HepG2 (cell line): ENCODE measurements around the gene SMIM28. TPM values are rescaled to one million over a fixed set of nuclear protein-coding genes. Genes with fewer than 3 reads are reported as not detected.

Experiments used
- ATAC-seq: fragments of 200-7000 bp; cut with Tn5 transposase; 3 replicates; pipeline ENCODE4 v1.9.1; 2020; ENCODE audit warnings: mild to moderate bottlenecking, moderate library complexity
- BruUV-seq: library from RNA; stranded (reverse); fragments of 400-500 nt; replicated peaks from 2 replicates; lab custom pipeline; 2021; lab: Mats Ljungman, UMichigan
- CTCF ChIA-PET: fragments of 300-600 bp; formaldehyde crosslinking; extraction: SDS; loops from one replicate; lab custom pipeline; 2021; ENCODE audit warnings: low total read pairs, inconsistent platforms, low intra/inter-chr PET ratio; lab: Yijun Ruan, JAX
- POLR2A ChIA-PET: fragments of 350-600 bp; sonication (Branson Sonifier 250); formaldehyde crosslinking; loops from one replicate; lab custom pipeline; 2020; ENCODE audit warnings: antibody characterized with exemption, inconsistent platforms; lab: Yijun Ruan, JAX
- DNase-seq: peaks from one replicate; pipeline ENCODE4 v3.0.0-alpha.2; 2015; ENCODE audit warnings: low spot score
- FAIRE-seq: peaks from 3 replicates; lab custom pipeline; 2011; peaks lifted over from hg19 to GRCh38; lab: Jason Lieb, UNC
- H2AFZ ChIP-seq: one replicate; pipeline ENCODE4 v1.6.1; 2011; ENCODE audit warnings: low read length, inconsistent platforms
- H3K27ac ChIP-seq: fragments of 300-600 bp; 3 replicates; pipeline ENCODE4 v1.8.0; 2011; ENCODE audit warnings: mixed run types, mild to moderate bottlenecking, mixed read lengths, low read length, inconsistent platforms; ENCODE audit not compliant: insufficient read depth; ENCODE audit errors: extremely low read length
- H3K27me3 ChIP-seq, 2 experiments: fragments of 200-600 bp in 1 of 2; 2 replicates in 1 of 2; 3 replicates in 1 of 2; pipeline versions ENCODE4 v1.6.0 to v1.8.0; 2011; ENCODE audit warnings: low read length in 2 of 2, mild to moderate bottlenecking in 2 of 2, moderate library complexity in 2 of 2, inconsistent platforms in 1 of 2; ENCODE audit not compliant: insufficient read depth in 2 of 2, control insufficient read depth in 1 of 2
- H3K36me3 ChIP-seq, 2 experiments: fragments of 200-600 bp in 1 of 2; replicated peaks in 1 of 2; 2 replicates in 1 of 2; 3 replicates in 1 of 2; pipeline versions ENCODE4 v1.5.1 to v1.8.0; 2011; ENCODE audit warnings: low read length in 2 of 2, inconsistent platforms in 1 of 2; ENCODE audit not compliant: insufficient read depth in 2 of 2, control insufficient read depth in 1 of 2
- H3K4me1 ChIP-seq: 2 replicates; pipeline ENCODE4 v1.5.1; 2012; ENCODE audit warnings: low read length, inconsistent platforms; ENCODE audit not compliant: insufficient read depth
- H3K4me2 ChIP-seq: 2 replicates; pipeline ENCODE4 v1.6.0; 2011; ENCODE audit warnings: low read depth, low read length, inconsistent platforms
- H3K4me3 ChIP-seq, 3 experiments: fragments of 200-600 bp in 1 of 3; sonication (generic), shearing (Covaris generic) in 1 of 3; replicated peaks in 1 of 3; 2 replicates each; pipeline ENCODE4 v1.5.1; 2011 to 2016; ENCODE audit warnings: low read length in 3 of 3, inconsistent platforms in 2 of 3, low read depth in 2 of 3, mild to moderate bottlenecking in 2 of 3, control low read depth in 1 of 3, mixed read lengths in 1 of 3; ENCODE audit not compliant: insufficient read depth in 1 of 3
- H3K79me2 ChIP-seq: one replicate; pipeline ENCODE4 v1.6.1; 2011; ENCODE audit warnings: low read length, inconsistent platforms; ENCODE audit not compliant: insufficient read depth
- H3K9ac ChIP-seq: 2 replicates; pipeline ENCODE4 v1.6.0; 2011; ENCODE audit warnings: mild to moderate bottlenecking, low read depth, low read length, inconsistent platforms; ENCODE audit not compliant: insufficient read depth
- H3K9me3 ChIP-seq: 2 replicates; pipeline ENCODE4 v1.5.1; 2012; ENCODE audit warnings: mild to moderate bottlenecking, low read length
- H4K20me1 ChIP-seq: 2 replicates; pipeline ENCODE4 v1.6.0; 2011; ENCODE audit warnings: inconsistent platforms, mild to moderate bottlenecking, low read length, moderate library complexity; ENCODE audit not compliant: insufficient read depth
- CEBPG ChIP-seq: IDR thresholded peaks from 2 replicates; pipeline ENCODE4 v1.6.1; 2016
- CHD4 ChIP-seq: fragments of 200-600 bp; sonication (generic); IDR thresholded peaks from 2 replicates; pipeline ENCODE4 v1.7.0; 2017; ENCODE audit warnings: mild to moderate bottlenecking, low read length, borderline replicate concordance
- RBM39 ChIP-seq: fragments of 200-400 bp; formaldehyde crosslinking; IDR thresholded peaks from one replicate; pipeline ENCODE4 v1.6.1; 2018; ENCODE audit warnings: antibody characterized with exemption, mild to moderate bottlenecking, low read depth, low read length; ENCODE audit not compliant: poor library complexity, severe bottlenecking
- SMARCE1 ChIP-seq: fragments of 450-650 bp; IDR thresholded peaks from 2 replicates; pipeline ENCODE4 v1.6.1; 2017; ENCODE audit warnings: borderline replicate concordance
- TRAFD1 ChIP-seq: sonication (generic); formaldehyde crosslinking; IDR thresholded peaks from 2 replicates; pipeline ENCODE4 v1.5.1; 2020; ENCODE audit warnings: missing genetic modification reagents, mild to moderate bottlenecking, borderline replicate concordance
- ZNF770 ChIP-seq: sonication (generic); formaldehyde crosslinking; IDR thresholded peaks from 2 replicates; pipeline ENCODE4 v1.5.0; 2020; ENCODE audit warnings: mild to moderate bottlenecking, missing genetic modification reagents
- WGBS: methylation state at CpG from one replicate; pipeline ENCODE4 v1.1.6; 2017; ENCODE audit warnings: low lambda C conversion rate; 5-methylcytosine and 5-hydroxymethylcytosine counted together
- in situ Hi-C: cut with HindIII; loops from 2 replicates; pipeline ENCODE4 v1.10.0; 2017; ENCODE audit warnings: low pct_unique_long_range_greater_than_20kb; ENCODE audit not compliant: extremely low pct_ligation_motif_present
- intact Hi-C: fragments of 100-400 bp; cut with micrococcal nuclease; formaldehyde crosslinking; loops from one replicate; pipeline ENCODE4 v1.10.0; 2022; ENCODE audit not compliant: unreplicated experiment
- polyA plus RNA-seq, 8 experiments: library from polyadenylated mRNA; depleted of rRNA in 3 of 8; stranded (reverse) in 7 of 8; unstranded in 1 of 8; fragments of >200 nt; fragmentation: Illumina TruSeq in 4 of 8; extraction: Trizol in 4 of 8; gene quantifications; 2 replicates each; pipeline versions ENCODE4 v1.2.1 to v1.2.3, GENCODE V29; 2011 to 2016; ENCODE audit warnings: low read depth in 4 of 8, missing spikeins in 1 of 8, mixed read lengths in 1 of 8; ENCODE audit not compliant: insufficient read depth in 1 of 8
- total RNA-seq, 5 experiments: library from RNA; depleted of rRNA; stranded (reverse); fragments of >200 nt; fragmentation: Illumina TruSeq; extraction: Trizol; gene quantifications; 2 replicates each; pipeline ENCODE4 v1.2.3, GENCODE V29; 2016; ENCODE audit warnings: low read depth in 1 of 5

Gene SMIM28
- total and polyA plus RNA-seq, 2 of the 13 experiments (the other 11 are each of a cell fraction or from before 2014, with no cell fraction given), result not detected

- Histone ChIP-seq H3K79me2 (peaks cover 8% of the 10 kb centered on the region), H3K4me2 (peak overlapping the region; percentile 90), H3K27ac (no peak overlapping the region), H3K4me3 (peak overlapping the region in 2 of 3 experiments; percentile 73 to 84; a peak in 5 of 6 replicates), H2AFZ (no peak overlapping the region), H3K4me1 (peaks cover 23% of the 10 kb centered on the region), H3K36me3 (peaks cover 5 to 20% of the 10 kb centered on the region in 2 experiments; a peak in 4 of 5 replicates), H3K9me3 (no peaks in the 10 kb centered on the region), H3K27me3 (no peaks in the 10 kb centered on the region; a peak in 2 of 5 replicates), H4K20me1 (no peaks in the 10 kb centered on the region), H3K9ac (no peak overlapping the region)
- DNase-seq (no peak), FAIRE-seq (no peak), ATAC-seq (no peak)
- POLR2A ChIA-PET, result no interaction called here
- no TSS peak for BruUV-seq
- in situ Hi-C loops, result loop anchor here (10.0 kb wide), 1 partner anchor 288 kb away; no protein-coding TSS in a partner anchor
- TF ChIP-seq TRAFD1 (CRISPR knock-in tag) (peak; percentile 5; the same call in 1 of the 2 replicates), RBM39 (no peak), ZNF770 (CRISPR knock-in tag) (peak; percentile 58), CEBPG (CRISPR knock-in tag) (0 out of 2 replicates have a peak, but pooled peaks have one; percentile 5), SMARCE1 (no peak), CHD4 (no peak)
- intact Hi-C loops, result loop anchor here (5.0 kb wide), 1 partner anchor 296 kb away; the partner anchor contains the start of gene PERP
- WGBS, result 48% methylated on average over 8 of the region's 8 CpGs
- CTCF ChIA-PET, result interaction anchor here (1.2 to 2.2 kb wide), 2 partner anchors 113 to 114 kb away, joined by 3 to 8 read pairs; no protein-coding TSS in a partner anchor
Measured at GRCh38 chr6:138402838-138403187, 25.1 kb downstream of the SMIM28 start.
